Measurements from ENCODE around the gene SLC7A8.

The SLC7A8 gene

DNA sequence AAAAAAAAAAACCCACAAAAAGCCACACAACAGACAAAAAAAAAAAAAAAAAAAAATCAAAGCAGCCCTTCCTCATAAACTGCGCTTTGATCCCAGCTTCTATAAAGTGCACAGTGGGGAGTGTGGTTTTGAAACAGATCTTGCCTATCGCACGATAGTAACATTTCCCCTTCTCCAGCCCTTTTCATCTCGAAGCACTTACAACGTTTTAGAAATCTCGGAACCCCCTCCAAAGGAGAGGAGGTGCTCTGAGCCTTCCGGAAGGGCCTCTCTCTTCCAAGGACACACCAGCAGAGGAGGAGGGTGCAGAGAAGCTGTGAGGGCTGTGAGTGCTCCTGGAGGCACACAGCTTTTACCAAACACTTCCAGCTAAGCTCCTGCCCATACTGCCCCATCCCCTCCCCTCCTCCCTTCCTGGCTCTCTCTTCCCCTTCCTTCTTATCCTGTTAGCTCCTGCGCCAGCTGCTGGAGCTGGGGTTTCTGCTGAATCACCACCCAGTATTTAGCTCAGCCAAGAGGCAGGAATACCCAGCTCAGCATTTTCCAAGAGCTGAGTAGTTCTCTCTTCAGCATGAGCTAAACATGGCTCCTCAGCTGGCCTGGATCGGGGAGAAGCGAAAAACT is 28.4 kb downstream of the SLC7A8 start:
- DNase-seq = no peak

DNA sequence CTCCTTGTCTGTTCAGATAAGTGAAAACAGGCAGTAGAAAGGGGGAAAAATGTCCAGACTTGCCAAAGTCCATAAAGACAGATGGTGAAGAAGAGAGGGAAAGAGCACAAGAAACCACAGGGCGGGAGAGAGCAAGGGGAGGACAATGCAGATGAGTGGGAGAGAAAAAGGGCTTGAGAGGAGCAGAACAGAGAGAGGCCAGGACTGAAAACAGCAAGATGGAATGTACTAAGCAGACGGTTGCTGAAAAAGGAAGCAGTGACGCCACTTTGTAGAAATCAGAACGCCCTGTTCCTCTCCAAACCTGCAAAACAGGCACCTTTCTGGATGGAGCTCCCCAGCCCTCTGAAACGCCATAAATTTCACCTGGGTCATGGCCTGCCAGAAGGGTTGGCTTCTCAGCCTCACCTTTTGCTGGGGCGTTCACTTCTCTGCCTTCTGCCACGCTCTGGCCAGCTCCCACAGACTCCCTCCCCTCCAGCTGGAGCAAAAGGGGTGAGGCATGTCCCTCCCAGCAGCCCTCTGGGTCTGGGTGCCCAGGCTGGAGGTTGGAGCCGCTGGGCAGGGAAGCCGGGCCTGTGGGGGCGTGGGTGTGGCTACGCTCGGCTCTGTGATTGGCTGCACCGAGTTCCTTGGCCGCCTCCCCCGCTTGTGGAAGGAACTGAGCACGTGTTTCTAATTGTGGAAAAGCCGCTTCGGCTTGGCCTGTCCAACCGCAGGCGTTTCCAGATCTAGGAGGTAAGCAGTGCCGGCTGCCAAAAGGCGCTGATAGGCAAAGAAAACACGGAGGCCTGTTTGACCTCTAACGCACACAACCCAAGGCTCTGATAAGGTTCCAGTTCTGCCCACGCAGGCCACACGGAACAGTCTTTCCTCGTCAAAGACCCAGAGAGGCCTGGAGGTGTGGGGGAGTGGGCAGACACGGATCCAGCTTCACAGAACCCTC is 29.3 kb downstream of the SLC7A8 start:
- DNase-seq = peak; percentile 4

DNA sequence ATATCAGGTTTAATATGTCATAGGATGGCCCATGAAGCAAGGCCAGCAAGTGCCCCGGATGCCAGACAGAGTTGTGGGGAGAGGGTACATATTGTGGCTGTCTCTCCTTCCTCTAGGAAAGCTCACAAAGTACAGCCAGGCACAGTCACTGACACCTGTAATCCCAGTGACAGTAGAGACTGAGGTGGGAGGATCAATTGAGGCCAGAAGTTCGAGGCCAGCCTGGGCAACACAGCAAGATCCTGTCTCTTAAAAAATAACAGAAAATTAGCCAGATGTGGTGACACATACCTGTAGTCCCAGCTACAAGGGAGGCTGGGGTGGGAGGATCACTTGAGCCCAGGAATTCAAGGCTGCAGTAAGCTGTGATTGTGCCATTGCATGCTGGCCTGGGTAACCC is 32.1 kb downstream of the SLC7A8 start:
- no peak for DNase-seq

DNA sequence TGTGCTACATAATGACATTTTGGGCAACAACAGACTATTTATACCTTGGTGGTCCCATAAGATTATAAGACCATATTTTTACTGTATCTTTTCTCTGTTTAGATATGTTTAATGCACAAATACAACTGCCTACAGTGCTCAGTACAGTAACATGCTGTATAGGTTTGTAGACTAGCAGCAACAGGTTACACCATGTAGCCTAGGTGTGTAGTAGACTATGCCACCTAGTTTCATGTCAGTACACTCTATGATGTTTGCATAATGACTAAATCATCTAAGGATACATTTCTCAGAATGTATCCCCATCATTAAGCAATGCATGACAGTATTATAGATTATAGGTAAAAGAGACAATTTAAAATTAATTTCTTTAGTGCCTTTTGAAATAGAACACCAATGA is 33.7 kb downstream of the SLC7A8 start:
- no peak for DNase-seq

DNA sequence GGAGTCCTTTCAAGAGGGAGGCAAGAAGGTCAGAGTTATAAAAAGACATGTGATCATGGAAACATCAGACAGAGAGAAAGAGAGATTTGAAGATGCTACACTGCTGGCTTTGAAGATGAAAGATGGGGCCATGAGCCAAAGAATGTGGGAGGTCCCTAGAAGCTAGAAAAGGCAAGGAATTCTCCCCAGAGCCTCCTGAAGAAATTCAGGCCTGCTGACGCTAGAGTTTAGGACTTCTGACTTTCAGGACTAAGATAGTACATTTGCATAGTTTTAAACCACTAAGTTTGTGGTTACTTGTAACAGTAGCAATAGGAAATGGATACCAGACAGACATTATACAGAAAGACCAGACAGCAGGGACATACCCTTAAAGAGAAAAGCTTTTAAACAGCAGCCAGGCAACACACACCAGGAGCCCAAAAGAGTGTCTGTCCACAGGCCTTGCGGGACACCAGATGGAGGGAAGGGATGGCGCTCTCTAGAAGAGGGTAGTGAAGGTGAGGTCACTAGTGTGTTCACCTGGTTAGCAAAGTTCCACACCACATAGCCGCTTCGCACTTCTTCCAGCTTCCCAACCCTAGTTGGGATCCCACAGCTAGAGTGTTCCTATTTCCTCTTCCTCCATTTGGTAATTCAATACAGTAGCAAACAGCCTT is 34.7 kb downstream of the SLC7A8 start:
- no peak for DNase-seq

DNA sequence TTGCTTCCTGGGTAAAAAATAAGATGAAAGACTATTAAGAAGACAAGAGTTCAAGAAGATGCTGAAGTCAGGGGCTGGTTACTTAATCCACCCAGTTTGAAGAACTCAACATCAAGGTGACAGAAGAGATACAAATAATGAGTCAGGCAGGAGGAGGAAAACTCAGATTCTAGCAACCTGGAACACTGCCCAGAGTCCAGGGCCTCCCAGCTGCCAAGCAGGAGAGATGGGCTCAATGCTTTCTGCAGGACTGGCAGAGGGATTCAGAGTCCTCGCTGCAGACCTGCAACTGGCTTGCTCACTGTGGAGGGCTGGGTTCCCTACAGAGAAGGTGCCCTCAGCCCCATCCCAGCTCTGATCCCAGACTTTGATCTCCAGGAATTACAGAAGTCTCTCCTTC is 35.8 kb downstream of the SLC7A8 start:
- DNase-seq = no peak

DNA sequence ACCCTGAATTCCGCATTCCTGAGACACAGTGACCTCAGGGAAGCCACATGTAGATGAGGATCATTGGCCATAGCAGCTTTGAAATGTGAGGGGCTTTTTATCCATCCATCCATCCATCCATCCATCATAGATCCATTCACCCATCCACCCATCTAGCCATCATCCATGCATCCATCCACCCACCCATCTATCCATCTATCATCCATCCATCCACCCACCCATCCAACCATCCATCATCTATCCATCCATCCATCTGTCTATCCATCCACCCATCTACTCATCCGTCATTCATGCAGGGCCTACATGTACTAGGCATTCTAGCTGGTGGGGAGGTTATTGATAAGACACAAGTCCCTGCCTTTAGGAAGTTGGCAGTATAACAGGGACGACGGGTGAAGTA is 36.5 kb downstream of the SLC7A8 start:
- DNase-seq = no peak

DNA sequence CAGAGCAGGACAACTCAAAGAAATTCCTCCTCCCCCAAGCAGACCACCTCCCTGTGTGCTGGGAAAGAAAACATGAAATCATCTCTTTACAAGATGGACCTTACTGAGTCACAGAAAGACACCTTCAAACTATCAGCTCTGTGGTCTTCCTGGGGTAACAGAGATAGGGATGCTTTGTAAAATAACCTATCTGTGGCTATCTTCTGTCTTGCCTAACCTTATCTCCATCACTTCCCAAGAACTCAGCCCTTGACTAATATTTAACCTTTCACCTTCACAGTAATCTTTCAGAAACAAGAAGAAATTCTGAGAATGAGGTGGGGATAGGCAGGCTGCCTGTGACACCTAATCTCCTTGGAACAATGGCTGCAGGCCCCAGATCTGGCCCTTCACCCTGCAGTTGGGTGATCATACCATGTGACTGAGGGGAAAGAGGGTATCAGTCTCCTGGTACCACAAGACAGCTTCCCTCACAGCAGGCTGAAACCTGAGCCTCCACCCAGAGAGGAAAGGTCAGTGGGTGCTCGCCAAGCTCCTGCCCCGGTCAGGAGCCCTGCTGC is 37.0 kb downstream of the SLC7A8 start:
- DNase-seq = no peak

DNA sequence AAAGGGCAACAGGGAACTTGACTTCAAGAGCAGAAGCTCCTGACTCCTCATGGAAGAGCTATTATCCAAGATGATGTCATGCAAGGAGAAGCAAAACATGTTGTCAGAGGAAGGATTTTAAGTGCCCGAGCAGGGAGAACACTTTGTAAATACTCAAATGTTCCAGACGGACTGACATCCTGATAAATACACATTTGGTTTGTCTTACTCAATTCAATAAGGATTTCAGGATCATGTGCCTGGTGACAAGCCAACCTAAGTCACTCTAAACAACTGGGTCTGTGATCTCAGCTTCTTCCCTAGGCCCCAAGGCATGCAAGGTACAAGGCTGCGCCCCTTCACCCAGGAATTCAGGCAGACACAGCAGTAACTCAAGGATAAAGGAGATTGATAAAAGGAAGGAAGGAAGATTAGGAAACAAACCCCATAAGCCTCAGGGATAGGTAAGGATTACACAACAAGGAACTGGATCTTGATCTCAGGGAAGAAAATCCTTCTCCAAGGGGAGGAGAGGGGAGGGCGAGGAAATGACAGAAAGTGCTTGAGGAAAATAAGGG is 37.6 kb downstream of the SLC7A8 start:
- no peak for DNase-seq

DNA sequence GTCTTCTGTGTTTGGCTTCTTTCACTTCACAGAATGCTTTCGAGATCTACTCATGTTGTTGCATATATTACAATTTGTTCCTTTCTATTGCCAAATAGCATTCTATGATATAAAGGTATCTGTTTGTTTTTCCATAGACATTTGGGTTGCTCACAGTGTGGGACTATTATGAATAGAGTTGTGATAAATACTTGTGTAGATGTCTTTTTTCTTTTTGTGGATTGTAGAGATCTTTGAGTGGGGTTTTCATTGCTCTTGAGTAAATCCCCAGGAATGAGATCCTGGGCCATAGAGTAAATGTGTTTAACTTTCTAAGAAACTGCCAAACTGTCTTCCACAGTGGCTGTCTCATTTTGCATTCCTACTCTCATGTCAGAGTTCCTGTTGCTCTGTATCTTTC is 39.5 kb downstream of the SLC7A8 start:
- no peak for DNase-seq

DNA sequence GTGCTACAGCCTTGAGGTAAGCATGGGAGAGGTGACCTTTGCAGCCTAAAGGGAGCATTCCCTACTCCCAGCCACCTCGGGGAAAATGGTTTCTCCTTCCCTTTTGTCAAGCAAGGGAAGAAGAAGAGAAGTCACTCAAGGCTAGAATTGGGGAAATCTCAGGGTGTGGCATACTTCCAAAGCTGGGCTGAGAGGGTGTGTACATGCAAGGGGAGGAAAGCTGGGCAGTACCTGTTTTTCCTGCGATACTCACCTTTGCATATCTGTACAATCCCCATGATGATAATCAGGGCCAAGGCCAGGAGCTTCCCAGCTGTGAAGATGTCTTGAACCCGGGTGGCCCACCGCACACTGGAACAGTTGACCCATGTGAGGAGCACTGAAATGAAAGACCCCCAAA is 40.6 kb downstream of the SLC7A8 start:
- DNase-seq = no peak

DNA sequence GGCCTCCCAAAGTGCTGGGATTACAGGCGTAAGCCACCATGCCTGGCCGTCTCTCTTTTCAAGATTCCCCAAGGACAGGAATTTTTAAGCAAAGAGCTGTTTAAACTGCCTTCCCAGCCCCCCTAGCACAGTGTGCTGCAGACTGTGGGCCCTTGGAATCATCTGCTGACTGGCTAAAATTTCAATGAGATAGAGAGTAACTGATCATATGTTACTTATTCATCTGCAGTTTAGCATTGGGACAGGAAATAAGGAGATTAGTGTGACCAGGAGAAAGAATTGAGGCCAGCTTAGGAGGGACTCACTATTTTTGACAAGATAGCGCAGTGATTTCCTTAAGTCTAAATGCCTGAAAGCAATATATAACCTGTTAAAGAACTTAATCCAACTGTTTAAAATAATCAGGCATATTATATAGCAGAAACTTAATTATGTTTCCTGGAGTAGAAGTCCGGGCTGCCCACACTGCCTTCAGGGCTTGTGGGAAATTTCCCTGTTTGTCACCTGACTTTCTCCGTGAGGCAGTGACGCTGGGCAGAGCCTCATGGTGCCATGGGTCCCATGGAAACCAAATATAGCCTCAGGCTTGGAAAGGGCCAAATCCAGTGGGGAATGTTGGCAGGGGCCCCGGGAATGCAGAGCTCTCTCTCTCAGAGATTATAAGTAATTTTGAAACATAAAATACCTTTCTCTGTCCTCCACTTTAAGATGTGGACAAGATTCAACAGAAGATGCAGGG is 41.6 kb downstream of the SLC7A8 start:
- no peak for DNase-seq

DNA sequence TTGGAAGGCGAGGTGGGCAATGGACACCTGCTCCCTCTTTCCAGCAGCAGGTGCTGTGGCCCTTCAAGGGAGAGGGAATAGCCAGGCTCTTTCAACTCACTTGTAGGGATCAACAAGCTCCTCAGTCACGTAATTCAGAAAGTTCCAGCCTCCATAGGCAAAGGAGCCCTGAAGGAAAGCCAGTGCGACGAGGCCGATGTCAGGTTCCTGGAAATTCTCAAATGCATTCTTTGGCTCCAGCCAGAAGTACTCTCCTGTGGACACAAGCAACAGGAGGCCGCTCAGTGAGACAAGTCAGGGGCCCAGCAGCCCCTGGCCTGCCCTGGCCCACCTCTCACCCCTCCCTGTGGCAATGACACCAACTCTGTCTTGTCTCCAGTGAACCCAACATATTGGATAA is 43.1 kb downstream of the SLC7A8 start:
- no peak for DNase-seq

DNA sequence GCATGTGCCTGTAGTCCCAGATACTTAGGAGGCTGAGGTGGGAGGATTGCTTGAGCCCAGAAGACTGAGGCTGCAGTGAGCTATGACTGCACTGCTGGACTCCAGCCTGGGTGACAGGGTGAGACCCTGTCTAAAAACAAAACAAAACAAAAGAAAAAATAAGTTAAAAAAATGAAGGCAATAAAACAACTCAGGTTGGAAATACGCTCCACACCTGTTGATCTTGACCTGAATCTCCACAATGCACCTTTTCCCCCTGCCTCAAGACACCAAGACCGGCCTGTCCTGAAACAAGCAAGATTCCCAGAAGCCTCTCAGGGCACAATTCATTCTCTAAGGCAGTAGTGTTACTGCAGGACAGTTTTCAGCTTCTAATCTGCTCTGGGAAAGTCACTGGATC is 43.6 kb downstream of the SLC7A8 start:
- DNase-seq = no peak

DNA sequence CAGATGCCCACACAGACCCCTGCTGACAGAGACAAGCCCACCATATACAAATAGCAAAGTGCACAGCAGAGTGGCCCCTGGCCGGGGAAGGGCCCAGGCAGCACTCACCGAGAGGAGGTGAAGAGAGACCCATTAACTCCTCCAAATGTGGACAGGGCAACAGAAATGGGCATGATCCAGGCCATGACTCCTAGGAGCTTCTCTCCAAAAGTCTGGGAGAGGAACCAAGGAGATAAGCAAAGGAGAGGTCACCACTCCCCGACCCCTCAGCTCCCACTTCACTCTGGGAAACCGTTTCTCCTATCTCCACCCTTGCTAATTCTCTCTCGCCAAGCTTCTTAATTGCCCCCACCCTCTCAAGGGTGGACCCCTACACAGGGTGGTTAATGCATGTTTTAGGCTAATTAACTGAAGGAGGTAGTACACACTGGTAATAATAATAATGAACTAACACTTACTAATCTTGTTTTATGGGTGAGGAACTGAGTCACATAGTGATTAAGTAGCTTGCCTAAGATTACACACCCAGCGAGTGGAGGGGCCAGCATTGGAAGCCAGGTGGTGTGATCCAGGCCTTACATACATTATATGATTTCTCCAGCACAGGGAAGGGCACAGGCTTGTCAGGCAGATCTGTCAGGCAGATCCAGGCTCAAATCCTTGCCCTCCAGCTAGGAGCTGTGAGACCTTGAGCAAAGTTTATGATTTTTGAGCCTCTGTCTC is 45.5 kb downstream of the SLC7A8 start:
- no peak for DNase-seq

DNA sequence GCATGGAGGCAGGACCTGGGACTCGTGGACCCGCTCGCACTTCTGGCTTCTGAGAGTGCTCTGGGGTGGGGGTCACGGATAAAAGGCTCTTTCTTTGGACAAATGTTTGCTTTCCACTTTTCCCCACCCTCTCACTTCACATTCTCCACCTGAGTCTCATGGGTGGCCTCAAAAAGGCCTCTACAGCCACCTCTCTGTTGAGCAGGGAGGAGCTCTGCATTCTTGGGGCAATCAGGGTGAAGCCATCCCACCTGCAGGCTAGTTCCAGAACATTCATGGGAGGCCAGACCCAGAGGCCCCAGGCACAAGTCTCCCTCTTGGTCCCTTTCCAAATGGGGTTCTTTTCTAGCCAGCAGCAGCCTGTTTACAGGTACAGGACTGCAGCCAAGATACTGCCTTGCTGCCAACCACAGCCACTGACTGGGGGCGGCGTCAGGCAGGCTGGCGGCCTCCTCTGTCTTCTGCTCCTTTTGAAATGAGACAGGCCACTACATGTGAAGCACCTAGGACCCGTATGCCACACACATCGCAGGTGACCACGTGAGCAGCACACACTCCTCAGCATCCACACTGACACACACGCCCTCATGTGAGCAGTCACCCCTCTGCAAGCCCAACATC is 46.2 kb downstream of the SLC7A8 start:
- DNase-seq = no peak

DNA sequence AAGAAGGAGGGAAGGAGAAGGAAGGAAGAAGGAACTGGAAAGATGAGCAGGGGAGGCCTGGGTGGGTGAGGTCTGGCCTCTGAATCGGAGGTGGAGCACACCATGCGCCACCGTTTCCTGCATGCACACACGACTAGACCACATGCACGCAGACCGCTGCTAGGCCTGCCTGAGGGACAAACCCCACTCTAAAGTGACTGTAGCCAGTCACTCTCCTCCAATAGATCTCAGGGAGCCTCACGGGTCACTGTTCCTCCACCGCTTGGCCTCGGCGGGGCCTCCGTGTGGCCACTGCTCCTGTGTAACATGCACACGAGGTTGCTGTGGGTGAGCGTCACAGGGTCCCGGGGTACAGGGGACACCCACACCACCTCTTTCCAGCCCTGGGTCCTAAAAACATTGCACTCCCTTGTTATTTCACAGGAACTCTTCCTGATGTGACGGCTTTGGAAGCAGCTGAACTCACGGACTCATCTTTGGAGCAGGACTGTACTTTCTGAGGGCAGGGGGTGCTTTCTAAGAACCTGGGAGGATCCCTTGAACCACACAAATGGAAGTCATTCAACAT is 46.8 kb downstream of the SLC7A8 start:
- no peak for DNase-seq

DNA sequence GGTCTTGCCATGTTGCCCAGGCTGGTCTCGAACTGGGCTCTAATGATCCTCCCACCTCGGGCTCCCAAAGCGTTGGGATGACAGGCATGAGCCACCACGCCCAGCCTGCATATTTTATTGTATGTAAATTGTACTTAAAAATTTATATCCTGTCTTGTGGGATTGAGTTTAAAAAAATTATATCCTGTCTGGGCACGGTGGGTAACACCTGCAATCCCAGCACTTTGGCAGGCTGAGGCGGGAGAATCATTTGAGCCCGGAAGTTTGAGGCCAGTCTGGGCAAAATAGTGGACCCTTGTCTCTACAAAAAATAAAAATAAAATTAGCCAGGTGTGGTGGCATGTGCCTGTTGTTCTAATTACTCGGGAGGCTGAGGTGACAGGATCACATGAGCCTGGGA is 50.5 kb downstream of the SLC7A8 start:
- DNase-seq = no peak

DNA sequence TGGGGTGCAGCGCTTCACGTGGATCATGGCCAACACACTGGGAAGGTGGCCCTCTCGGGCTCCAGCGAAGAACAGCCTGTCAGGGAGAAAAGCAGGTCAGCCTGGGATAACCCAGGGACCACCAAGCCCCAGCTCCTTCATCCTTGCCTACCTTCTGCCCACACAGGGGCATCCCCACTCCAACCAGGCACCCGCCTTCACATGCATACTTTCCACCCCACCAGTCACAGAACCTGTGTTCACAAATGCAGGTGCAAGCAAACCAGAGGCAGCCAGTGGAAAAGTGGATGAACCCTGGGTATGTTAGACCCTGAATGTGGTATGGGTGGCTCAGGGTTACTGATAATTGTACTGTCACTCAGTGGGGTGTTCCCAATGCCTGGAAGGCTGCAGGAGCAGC is 52.0 kb downstream of the SLC7A8 start:
- no peak for DNase-seq

DNA sequence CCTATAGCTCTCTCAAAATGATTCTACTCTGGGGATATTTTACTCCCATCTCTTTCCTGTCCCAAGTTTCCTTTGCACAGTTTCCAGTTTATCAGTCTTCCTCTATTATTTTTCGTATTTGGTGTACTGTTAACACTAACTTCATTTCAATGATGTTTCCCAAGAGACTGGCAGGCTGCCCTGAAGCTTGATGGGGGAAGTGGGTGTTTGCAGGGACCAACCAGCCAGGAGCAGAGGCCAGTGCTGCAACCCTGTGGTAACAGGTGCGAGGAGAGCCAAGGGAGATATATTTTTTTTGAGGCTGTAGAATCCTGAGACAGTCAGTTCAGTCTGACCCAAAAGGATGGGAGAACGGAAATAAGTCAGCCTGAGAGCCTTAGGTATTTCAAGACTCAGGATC is 52.6 kb downstream of the SLC7A8 start:
- DNase-seq = no peak

DNA sequence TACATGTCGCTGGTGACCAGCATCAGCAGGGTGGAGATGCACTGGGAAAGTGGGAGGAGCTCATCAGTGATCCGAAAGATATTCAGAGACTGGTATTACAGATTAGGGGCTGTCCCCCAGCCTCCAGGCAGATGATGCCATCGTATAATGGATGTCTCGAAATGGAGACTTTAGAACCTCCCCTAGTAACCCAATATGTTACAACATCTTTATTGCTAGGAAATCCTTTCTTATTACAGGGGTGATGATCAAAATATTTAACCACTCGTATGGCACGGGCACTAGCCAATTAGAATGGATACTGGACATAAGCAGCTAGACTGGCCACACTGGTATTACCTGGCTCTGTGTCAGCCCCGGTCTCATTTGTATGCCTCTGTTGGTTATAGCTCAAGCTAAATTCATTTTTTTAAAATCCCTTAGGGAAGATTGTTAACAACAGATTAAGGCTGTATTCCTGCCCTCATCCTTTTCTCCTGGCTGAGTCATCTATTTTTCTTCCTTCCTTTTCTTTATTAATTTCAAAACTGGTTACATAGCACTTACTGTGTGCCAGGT is 53.6 kb downstream of the SLC7A8 start:
- DNase-seq = no peak
